MM.1S (cell line): Measurements from ENCODE around the gene TBL1XR1.

ENCODE experiments used
- DNase-seq: peaks from one replicate; pipeline ENCODE4 v3.0.0-alpha.2; 2015
- H2AFZ ChIP-seq: fragments of 300-600 bp; sonication (generic); 2 replicates; pipeline ENCODE4 v1.6.0; 2016; ENCODE audit warnings: antibody characterized with exemption, low read length
- H3F3A ChIP-seq: fragments of 300-600 bp; sonication (generic); 2 replicates; pipeline ENCODE4 v1.6.1; 2016; ENCODE audit warnings: mild to moderate bottlenecking, antibody characterized with exemption, low read length, moderate library complexity, mixed read lengths; ENCODE audit not compliant: insufficient read depth
- H3K27ac ChIP-seq: fragments of 300-600 bp; sonication (generic); 2 replicates; pipeline ENCODE4 v1.5.1; 2016; ENCODE audit warnings: mild to moderate bottlenecking, low read length
- H3K27me3 ChIP-seq: fragments of 300-600 bp; sonication (generic); replicated peaks from 2 replicates; pipeline ENCODE4 v1.6.0; 2016; ENCODE audit warnings: low read length; ENCODE audit not compliant: insufficient read depth
- H3K36me3 ChIP-seq: fragments of 300-600 bp; sonication (generic); replicated peaks from 2 replicates; pipeline ENCODE4 v1.6.1; 2016; ENCODE audit warnings: mild to moderate bottlenecking, low read length, mixed read lengths; ENCODE audit not compliant: insufficient read depth
- H3K4me1 ChIP-seq: fragments of 300-600 bp; sonication (generic); 2 replicates; pipeline ENCODE4 v1.6.1; 2016; ENCODE audit warnings: low read length, mixed read lengths
- H3K4me2 ChIP-seq: fragments of 300-600 bp; sonication (generic); 2 replicates; pipeline ENCODE4 v1.6.0; 2016; ENCODE audit warnings: low read depth, low read length
- H3K4me3 ChIP-seq: fragments of 300-600 bp; sonication (generic); 2 replicates; pipeline ENCODE4 v1.5.1; 2016; ENCODE audit warnings: low read length, mixed read lengths
- H3K79me2 ChIP-seq: fragments of 300-600 bp; sonication (generic); 2 replicates; pipeline ENCODE4 v1.6.1; 2016; ENCODE audit warnings: mixed run types, low read length, mixed read lengths
- H3K9ac ChIP-seq: fragments of 300-600 bp; sonication (generic); 2 replicates; pipeline ENCODE4 v1.6.1; 2016; ENCODE audit warnings: low read length, mixed read lengths
- H3K9me2 ChIP-seq: fragments of 300-600 bp; sonication (generic); replicated peaks from 2 replicates; pipeline ENCODE4 v1.6.1; 2016; ENCODE audit warnings: mild to moderate bottlenecking, low read length, mixed read lengths; ENCODE audit not compliant: insufficient read depth
- H3K9me3 ChIP-seq: fragments of 300-600 bp; sonication (generic); replicated peaks from 2 replicates; pipeline ENCODE4 v1.6.1; 2016; ENCODE audit warnings: mild to moderate bottlenecking, low read length, mixed read lengths; ENCODE audit not compliant: insufficient read depth
- H4K20me1 ChIP-seq: fragments of 300-600 bp; sonication (generic); 2 replicates; pipeline ENCODE4 v1.6.1; 2016; ENCODE audit warnings: mild to moderate bottlenecking, low read length, moderate library complexity, mixed read lengths; ENCODE audit not compliant: insufficient read depth
- EZH2 ChIP-seq: fragments of 300-600 bp; sonication (generic); optimal IDR thresholded peaks from 2 replicates; pipeline ENCODE3; 2017; ENCODE audit warnings: low read depth, mild to moderate bottlenecking, antibody characterized with exemption, low read length, mixed read lengths
- EZH2phosphoT487 ChIP-seq: fragments of 300-600 bp; sonication (generic); IDR thresholded peaks from 2 replicates; pipeline ENCODE4 v1.6.1; 2018; ENCODE audit warnings: antibody characterized with exemption, low read length
- TF ChIP-seq, protein P1 (sequence below): fragments of 300-600 bp; sonication (generic); IDR thresholded peaks from 2 replicates; pipeline ENCODE4 v1.5.1; 2016; ENCODE audit warnings: antibody characterized with exemption, low read length, mixed read lengths

The TBL1XR1 gene

GRCh38 chr3:176971613-176972174 is 225.6 kb downstream of the TBL1XR1 start:
- TF ChIP-seq EZH2phosphoT487 (no peak), EZH2 (no peak)
- TF ChIP-seq, protein P1, sequence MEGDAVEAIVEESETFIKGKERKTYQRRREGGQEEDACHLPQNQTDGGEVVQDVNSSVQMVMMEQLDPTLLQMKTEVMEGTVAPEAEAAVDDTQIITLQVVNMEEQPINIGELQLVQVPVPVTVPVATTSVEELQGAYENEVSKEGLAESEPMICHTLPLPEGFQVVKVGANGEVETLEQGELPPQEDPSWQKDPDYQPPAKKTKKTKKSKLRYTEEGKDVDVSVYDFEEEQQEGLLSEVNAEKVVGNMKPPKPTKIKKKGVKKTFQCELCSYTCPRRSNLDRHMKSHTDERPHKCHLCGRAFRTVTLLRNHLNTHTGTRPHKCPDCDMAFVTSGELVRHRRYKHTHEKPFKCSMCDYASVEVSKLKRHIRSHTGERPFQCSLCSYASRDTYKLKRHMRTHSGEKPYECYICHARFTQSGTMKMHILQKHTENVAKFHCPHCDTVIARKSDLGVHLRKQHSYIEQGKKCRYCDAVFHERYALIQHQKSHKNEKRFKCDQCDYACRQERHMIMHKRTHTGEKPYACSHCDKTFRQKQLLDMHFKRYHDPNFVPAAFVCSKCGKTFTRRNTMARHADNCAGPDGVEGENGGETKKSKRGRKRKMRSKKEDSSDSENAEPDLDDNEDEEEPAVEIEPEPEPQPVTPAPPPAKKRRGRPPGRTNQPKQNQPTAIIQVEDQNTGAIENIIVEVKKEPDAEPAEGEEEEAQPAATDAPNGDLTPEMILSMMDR: no peak
- Histone ChIP-seq H3K27me3 (no peaks in the 10 kb centered on the region), H3K9me3 (no peaks in the 10 kb centered on the region), H3K4me1 (no peaks in the 10 kb centered on the region), H3K9ac (no peak overlapping the region), H3K4me2 (no peak overlapping the region), H2AFZ (no peak overlapping the region), H4K20me1 (no peaks in the 10 kb centered on the region), H3K9me2 (no peaks in the 10 kb centered on the region), H3K4me3 (no peak overlapping the region), H3K36me3 (no peaks in the 10 kb centered on the region), H3F3A (no peaks in the 10 kb centered on the region), H3K27ac (no peak overlapping the region), H3K79me2 (no peaks in the 10 kb centered on the region)
- no peak for DNase-seq

GRCh38 chr3:176970770-176971169 is 226.5 kb downstream of the TBL1XR1 start:
- no peak overlapping the region for H3K4me3 ChIP-seq
- H3K9me3 ChIP-seq: no peaks in the 10 kb centered on the region
- H3K79me2 ChIP-seq: no peaks in the 10 kb centered on the region
- H2AFZ ChIP-seq: no peak overlapping the region
- no peaks in the 10 kb centered on the region for H3K4me1 ChIP-seq
- TF ChIP-seq EZH2: no peak
- TF ChIP-seq EZH2phosphoT487: no peak
- TF ChIP-seq, protein P1: no peak
- no peak overlapping the region for H3K27ac ChIP-seq
- no peaks in the 10 kb centered on the region for H3K9me2 ChIP-seq
- H3K9ac ChIP-seq: no peak overlapping the region
- no peaks in the 10 kb centered on the region for H3F3A ChIP-seq
- H4K20me1 ChIP-seq: no peaks in the 10 kb centered on the region
- DNase-seq: no peak
- no peaks in the 10 kb centered on the region for H3K36me3 ChIP-seq
- no peak overlapping the region for H3K4me2 ChIP-seq
- H3K27me3 ChIP-seq: no peaks in the 10 kb centered on the region

- no peaks in the 10 kb centered on the region for H3K9me3 ChIP-seq
- H3K9me2 ChIP-seq: no peaks in the 10 kb centered on the region
- no peaks in the 10 kb centered on the region for H3K36me3 ChIP-seq
- H3K27me3 ChIP-seq: no peaks in the 10 kb centered on the region
- no peak for DNase-seq
- no peak overlapping the region for H3K27ac ChIP-seq
- no peaks in the 10 kb centered on the region for H4K20me1 ChIP-seq
- TF ChIP-seq EZH2phosphoT487: no peak
- TF ChIP-seq EZH2: no peak
- TF ChIP-seq, protein P1: no peak
- H3F3A ChIP-seq: no peaks in the 10 kb centered on the region
- no peak overlapping the region for H3K4me2 ChIP-seq
- no peak overlapping the region for H3K4me3 ChIP-seq
- no peaks in the 10 kb centered on the region for H3K79me2 ChIP-seq
- H3K9ac ChIP-seq: no peak overlapping the region
- no peak overlapping the region for H2AFZ ChIP-seq
- no peaks in the 10 kb centered on the region for H3K4me1 ChIP-seq
Observed at GRCh38 chr3:176969506-176969905, 227.8 kb downstream of the TBL1XR1 start.
